DOHH2 (cell line): ENCODE results near the gene THSD7A.
A peak's percentile ranks its signal among the peaks of the same experiment; 100 is the strongest.

Experiments used
- H3F3A ChIP-seq: fragments of 200-600 bp; sonication (generic), shearing (Covaris generic); 2 replicates; pipeline ENCODE4 v1.6.0; 2016; ENCODE audit warnings: antibody characterized with exemption, mild to moderate bottlenecking; ENCODE audit not compliant: control insufficient read depth, insufficient read depth
- H3K27ac ChIP-seq: fragments of 200-600 bp; sonication (generic); 2 replicates; pipeline ENCODE4 v1.5.1; 2014; ENCODE audit warnings: low read depth, mild to moderate bottlenecking, low read length, moderate library complexity
- H3K27me3 ChIP-seq: fragments of 200-600 bp; sonication (generic); 2 replicates; pipeline ENCODE4 v1.6.1; 2014; ENCODE audit warnings: mild to moderate bottlenecking, low read length, mixed read lengths; ENCODE audit not compliant: control insufficient read depth
- H3K36me3 ChIP-seq: fragments of 200-600 bp; sonication (generic); 2 replicates; pipeline ENCODE4 v1.6.1; 2014; ENCODE audit warnings: mild to moderate bottlenecking, low read length, moderate library complexity, mixed read lengths; ENCODE audit not compliant: control insufficient read depth
- H3K4me1 ChIP-seq: fragments of 200-600 bp; sonication (generic); 2 replicates; pipeline ENCODE4 v1.6.1; 2014; ENCODE audit warnings: mild to moderate bottlenecking, low read length, mixed read lengths; ENCODE audit not compliant: control insufficient read depth
- H3K4me2 ChIP-seq: fragments of 200-600 bp; sonication (generic); 2 replicates; pipeline ENCODE4 v1.6.0; 2014; ENCODE audit warnings: mild to moderate bottlenecking, low read length, moderate library complexity
- H3K4me3 ChIP-seq: fragments of 200-600 bp; sonication (generic); 2 replicates; pipeline ENCODE4 v1.5.1; 2014; ENCODE audit warnings: mild to moderate bottlenecking, low read length, mixed read lengths
- H3K79me2 ChIP-seq: fragments of 200-600 bp; sonication (generic); 2 replicates; pipeline ENCODE4 v1.6.1; 2014; ENCODE audit warnings: mild to moderate bottlenecking, low read length, mixed read lengths; ENCODE audit not compliant: control insufficient read depth
- H3K9me2 ChIP-seq: fragments of 200-600 bp; sonication (generic); replicated peaks from 2 replicates; pipeline ENCODE4 v1.6.1; 2014; ENCODE audit warnings: mild to moderate bottlenecking, low read length, mixed read lengths; ENCODE audit not compliant: control insufficient read depth
- H3K9me3 ChIP-seq: fragments of 200-600 bp; sonication (generic); 2 replicates; pipeline ENCODE4 v1.6.1; 2014; ENCODE audit warnings: antibody characterized with exemption, low read length, mixed read lengths; ENCODE audit not compliant: control insufficient read depth, insufficient read depth
- H4K20me1 ChIP-seq: fragments of 200-600 bp; sonication (generic); 2 replicates; pipeline ENCODE4 v1.6.0; 2014; ENCODE audit warnings: low read depth, mild to moderate bottlenecking, antibody characterized with exemption, low read length, moderate library complexity; ENCODE audit not compliant: control insufficient read depth, insufficient read depth
- EZH2phosphoT487 ChIP-seq: fragments of 200-600 bp; sonication (generic); IDR thresholded peaks from 2 replicates; pipeline ENCODE4 v1.6.1; 2017; ENCODE audit warnings: borderline replicate concordance, mild to moderate bottlenecking, antibody characterized with exemption, low read length, moderate library complexity, mixed read lengths
- TF ChIP-seq, protein P1 (sequence below): fragments of 200-600 bp; sonication (generic); IDR thresholded peaks from one replicate; pipeline ENCODE4 v1.5.1; 2014; ENCODE audit warnings: antibody characterized with exemption, mild to moderate bottlenecking, low read depth, low read length; ENCODE audit not compliant: poor library complexity, severe bottlenecking

Gene THSD7A

DNA sequence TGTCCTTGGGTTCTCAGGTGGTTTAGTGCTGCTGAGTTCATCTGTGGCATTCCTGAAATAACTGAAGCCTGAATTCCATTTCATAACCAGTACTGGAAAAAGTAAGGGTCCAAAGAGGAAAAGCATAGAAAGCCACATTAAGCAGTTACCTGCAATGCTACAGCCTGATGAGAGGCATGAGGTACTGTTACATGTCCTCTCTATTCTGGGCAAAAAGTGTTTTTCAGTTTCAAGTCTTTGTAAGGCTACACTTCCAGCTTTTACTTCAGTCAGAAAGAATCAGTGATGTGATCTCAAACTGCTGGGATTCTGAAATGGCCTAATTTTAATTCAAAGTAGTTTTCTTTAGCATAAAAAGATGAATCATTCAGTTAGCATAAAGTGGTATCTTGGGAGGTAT, 488.9 kb downstream of the THSD7A start:
- H3K79me2 ChIP-seq = no peaks in the 10 kb centered on the region
- no peaks in the 10 kb centered on the region for H4K20me1 ChIP-seq
- H3K9me2 ChIP-seq = no peaks in the 10 kb centered on the region
- TF ChIP-seq, protein P1, sequence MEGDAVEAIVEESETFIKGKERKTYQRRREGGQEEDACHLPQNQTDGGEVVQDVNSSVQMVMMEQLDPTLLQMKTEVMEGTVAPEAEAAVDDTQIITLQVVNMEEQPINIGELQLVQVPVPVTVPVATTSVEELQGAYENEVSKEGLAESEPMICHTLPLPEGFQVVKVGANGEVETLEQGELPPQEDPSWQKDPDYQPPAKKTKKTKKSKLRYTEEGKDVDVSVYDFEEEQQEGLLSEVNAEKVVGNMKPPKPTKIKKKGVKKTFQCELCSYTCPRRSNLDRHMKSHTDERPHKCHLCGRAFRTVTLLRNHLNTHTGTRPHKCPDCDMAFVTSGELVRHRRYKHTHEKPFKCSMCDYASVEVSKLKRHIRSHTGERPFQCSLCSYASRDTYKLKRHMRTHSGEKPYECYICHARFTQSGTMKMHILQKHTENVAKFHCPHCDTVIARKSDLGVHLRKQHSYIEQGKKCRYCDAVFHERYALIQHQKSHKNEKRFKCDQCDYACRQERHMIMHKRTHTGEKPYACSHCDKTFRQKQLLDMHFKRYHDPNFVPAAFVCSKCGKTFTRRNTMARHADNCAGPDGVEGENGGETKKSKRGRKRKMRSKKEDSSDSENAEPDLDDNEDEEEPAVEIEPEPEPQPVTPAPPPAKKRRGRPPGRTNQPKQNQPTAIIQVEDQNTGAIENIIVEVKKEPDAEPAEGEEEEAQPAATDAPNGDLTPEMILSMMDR = no peak
- TF ChIP-seq EZH2phosphoT487 = no peak
- no peak overlapping the region for H3K27ac ChIP-seq
- no peaks in the 10 kb centered on the region for H3K27me3 ChIP-seq
- H3K9me3 ChIP-seq = no peaks in the 10 kb centered on the region
- H3K4me1 ChIP-seq = peaks cover 30% of the 10 kb centered on the region
- 0 out of 2 replicates have a peak, but pooled peaks cover 3% of the 10 kb centered on the region for H3F3A ChIP-seq
- no peak overlapping the region for H3K4me3 ChIP-seq
- H3K4me2 ChIP-seq = no peak overlapping the region
- no peaks in the 10 kb centered on the region for H3K36me3 ChIP-seq

DNA sequence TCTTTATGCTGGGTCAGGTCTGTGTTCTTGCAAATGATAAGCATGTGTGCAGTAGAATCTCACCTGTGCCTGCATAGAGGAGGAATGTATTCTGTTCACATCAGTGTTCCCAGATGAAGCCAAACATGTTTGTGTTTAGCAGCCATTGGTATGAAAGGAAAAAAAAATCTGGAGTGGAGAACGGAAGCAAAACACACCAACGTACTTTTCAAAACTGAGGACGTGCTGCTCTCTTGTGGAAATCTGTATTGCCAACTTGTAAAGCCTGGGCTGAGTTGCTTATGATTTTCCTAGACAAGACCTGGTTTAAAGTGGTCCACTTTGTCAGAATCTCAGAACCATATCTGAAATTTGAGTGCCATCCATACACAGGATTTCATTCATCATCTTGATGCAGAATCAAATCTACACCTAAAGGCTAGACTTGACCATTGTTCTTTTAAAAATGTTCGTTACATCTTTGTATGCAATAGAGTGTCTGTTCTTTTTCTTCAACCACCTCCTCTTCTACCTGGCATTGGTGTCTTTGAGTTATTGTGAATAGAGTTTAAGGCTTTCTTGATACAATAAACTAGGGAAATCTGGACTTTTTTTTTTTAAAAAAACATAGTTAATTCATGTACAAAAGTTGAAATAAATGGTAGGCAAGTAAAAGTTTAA, 490.6 kb downstream of the THSD7A start:
- Histone ChIP-seq H3K27me3 (no peaks in the 10 kb centered on the region), H3K27ac (no peak overlapping the region), H3K9me3 (no peaks in the 10 kb centered on the region), H3K36me3 (no peaks in the 10 kb centered on the region), H3K4me3 (peak overlapping the region; percentile 34), H3K4me2 (peak overlapping the region; percentile 44), H3K4me1 (peaks cover 30% of the 10 kb centered on the region), H3K9me2 (no peaks in the 10 kb centered on the region), H4K20me1 (no peaks in the 10 kb centered on the region), H3F3A (0 out of 2 replicates have a peak, but pooled peaks cover 3% of the 10 kb centered on the region), H3K79me2 (no peaks in the 10 kb centered on the region)
- TF ChIP-seq EZH2phosphoT487 = no peak
- TF ChIP-seq, protein P1 = peak; percentile 81

DNA sequence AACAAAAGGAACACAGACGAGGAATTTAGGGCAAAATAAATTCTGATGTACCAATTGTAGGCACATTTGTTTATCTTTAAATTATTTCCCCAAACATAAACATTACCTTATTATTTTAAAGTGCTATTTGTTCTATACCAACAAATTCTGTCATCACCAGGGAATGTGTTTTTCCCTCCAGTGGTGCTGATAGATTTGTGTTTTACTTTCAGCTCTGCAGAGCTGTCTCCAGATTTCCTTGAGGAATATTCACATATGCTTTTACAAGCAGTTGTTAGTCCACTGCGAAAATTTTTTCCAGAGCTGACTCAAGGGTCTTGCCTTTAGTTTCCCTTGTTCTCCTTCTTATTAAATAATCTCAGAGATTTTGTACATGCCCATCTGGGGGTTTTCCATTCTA, 495.6 kb downstream of the THSD7A start:
- Histone ChIP-seq H3K9me2 (no peaks in the 10 kb centered on the region), H4K20me1 (no peaks in the 10 kb centered on the region), H3K9me3 (peaks cover 11% of the 10 kb centered on the region; the same call in 1 of the 2 replicates), H3K27me3 (no peaks in the 10 kb centered on the region), H3K79me2 (no peaks in the 10 kb centered on the region), H3K36me3 (peaks cover 16% of the 10 kb centered on the region), H3K4me2 (no peak overlapping the region), H3K4me1 (peaks cover 32% of the 10 kb centered on the region), H3F3A (no peaks in the 10 kb centered on the region), H3K4me3 (no peak overlapping the region), H3K27ac (no peak overlapping the region)
- TF ChIP-seq, protein P1 = no peak
- no peak for TF ChIP-seq EZH2phosphoT487
